HG03280 (cell line): Measurements from ENCODE around the gene HMGXB3.
A peak's percentile ranks its signal among the peaks of the same experiment; 100 is the strongest.

Experiments
- ATAC-seq: cut with Tn5 transposase; IDR thresholded peaks from one replicate; pipeline ENCODE4 v1.9.1; 2021; ENCODE audit warnings: mild to moderate bottlenecking, moderate library complexity; ENCODE audit not compliant: unreplicated experiment

Gene HMGXB3

DNA sequence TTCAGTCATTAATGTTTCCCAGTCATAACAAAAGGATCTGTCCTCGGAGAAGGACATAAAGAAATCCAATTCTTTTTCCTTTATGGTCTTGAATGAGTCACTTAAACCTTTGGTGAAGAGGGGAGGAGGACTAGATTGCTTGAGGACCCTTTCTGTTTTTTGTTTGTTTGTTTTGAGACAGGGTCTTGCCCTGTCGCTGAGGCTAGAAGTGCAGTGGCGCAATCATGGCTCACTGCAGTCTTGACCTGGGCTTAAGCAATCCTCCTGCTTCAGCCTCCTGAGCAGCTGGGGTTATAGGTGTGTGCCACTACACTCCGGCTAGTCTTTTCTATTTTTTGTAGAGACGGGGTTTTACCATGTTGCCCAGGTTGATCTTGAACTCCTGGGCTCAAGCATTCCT lies 12.4 kb upstream of the HMGXB3 start:
- ATAC-seq = no peak

DNA sequence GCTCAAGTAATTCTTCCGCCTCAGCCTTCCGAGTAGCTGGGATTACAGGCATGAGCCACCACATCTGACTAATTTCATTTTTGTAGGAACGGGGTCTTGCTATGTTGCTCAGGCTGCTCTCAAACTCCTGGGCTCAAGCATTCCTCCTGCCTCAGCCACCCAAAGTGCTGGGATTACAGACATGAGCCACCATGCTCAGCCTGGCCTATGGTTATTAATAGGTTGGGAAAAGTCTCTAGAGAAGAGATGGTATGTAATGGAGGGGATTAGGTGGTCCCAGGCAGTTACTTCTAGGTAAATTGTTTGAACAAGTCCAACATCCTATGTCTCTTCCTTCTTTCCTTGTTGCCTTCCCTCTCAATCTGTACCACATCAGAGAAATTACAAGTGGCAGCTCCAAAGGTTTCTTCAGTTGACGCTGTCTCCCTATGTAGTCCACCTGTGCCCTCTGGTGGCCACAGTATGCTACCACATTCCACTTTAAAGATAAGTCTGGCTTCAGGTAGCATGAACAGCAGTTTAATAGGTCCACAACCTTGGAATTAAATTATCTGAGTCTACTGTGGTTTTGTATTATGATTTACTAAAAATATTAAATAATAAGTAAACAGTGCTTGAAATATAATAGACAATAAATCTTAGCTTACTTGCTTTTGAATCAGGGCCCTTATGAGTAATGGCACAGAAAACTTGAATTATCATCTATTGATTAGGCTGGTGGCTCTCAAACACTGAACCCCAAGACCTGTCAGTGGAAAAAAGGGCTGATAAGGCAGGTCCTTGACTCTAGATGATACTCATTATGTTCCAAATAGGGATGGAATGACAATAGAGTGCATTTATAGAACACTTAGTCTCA lies 9.8 kb upstream of the HMGXB3 start:
- ATAC-seq = peak; percentile 84

DNA sequence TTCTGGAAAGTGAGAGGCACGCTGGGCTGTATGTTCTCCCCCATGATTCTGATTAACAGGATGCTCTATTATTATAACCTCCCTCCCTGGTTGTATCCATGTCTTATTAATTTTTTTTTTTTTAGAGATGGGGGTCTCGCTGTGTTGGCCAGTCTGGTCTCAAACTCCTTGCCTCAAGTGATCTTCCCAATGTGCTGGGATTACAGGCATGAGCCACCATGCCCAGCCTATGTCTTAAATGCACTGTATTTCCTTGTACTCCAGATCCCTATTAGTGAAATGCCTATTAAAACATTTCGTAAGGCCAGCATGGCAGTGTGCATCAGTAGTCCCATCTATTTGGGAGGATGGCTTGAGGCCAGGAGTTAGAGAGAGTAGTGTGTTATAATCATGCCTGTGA lies 7.1 kb upstream of the HMGXB3 start:
- no peak for ATAC-seq

DNA sequence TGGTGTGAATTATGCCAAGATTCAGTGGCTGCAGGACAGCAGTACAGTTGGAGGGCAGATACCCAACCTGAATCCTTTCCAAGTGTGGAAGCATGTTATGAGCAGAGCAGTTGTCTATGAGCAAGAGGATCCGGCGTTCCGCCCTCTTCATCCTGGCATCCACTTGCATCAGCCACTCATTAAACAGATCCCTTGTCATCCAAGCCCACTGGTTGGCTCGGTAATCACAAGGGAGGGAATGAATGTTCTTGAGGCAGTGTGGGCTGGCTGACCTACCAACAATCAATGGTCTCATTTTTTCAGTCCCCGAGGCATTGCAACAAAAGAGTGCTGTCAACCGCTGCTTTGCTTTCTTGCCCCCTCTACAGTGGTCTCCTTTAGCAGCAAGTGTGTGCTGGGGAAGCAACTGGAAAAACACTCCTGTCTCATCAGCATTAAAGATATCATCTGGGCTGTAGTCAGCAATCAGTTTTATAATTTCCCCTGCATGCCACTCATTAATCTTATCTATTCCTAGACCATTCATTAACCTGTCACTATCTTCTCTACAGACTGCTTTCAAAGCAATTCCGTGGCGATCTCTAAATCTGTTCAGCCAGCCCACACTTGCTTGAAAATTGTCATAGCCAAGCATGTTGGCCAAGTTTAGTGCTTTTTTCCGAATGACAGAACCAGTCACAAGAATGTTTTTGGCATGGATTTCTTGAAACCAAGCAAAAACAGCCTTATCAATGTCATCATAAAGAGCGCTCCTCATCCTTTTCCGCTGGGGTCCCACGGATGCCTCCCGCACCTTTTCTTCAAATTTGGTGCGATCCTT lies 4.9 kb upstream of the HMGXB3 start:
- no peak for ATAC-seq

- ATAC-seq = no peak
These were observed 4.2 kb upstream of the HMGXB3 start for GRCh38 chr5:149996205-149996890.

DNA sequence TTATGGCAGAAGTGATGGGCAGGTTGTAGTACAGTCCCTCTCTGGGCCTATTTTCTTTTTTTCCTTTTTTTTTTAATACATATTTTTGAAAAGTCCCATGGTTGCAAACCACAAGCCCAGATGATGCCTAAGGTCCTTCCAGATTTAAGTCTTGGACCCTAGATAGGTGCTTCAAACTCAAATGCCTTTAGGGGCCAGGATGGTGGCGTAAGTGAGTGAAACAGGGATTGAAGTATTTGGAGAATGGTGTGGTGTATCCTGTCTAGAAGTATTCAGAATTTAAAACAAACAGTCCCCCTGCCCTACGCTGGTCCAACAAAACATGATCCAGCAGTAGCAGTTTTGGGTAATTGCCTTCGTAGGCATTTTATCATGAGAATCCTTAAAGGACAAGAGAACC lies 2.3 kb upstream of the HMGXB3 start:
- no peak for ATAC-seq

GRCh38 chr5:149999359-149999758 lies 1.2 kb upstream of the HMGXB3 start:
- ATAC-seq = no peak

DNA sequence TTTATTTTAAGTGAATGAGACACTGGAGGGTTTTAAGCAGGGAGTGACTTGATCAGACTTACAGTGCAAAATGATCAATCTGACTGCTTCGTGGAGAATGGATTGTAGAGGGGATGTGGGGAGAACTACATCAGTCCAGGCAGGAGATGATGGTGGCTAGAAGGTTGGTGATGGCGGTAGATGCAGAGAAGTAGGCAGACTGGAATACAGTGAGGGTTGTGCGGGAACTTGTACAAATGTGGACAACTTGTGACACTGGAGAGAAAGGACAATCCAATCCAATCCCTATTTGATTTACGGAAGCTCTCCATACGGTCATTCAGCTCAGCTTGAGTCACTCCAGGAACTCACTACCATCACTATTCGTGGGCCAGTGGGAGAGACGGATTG lies 678 bp upstream of the HMGXB3 start:
- ATAC-seq = no peak

- peak; percentile 18 for ATAC-seq
These were observed 586 bp downstream of the HMGXB3 start for GRCh38 chr5:150000990-150001659.

GRCh38 chr5:150001660-150002486 lies 1.3 kb downstream of the HMGXB3 start:
- peak; percentile 52 for ATAC-seq

DNA sequence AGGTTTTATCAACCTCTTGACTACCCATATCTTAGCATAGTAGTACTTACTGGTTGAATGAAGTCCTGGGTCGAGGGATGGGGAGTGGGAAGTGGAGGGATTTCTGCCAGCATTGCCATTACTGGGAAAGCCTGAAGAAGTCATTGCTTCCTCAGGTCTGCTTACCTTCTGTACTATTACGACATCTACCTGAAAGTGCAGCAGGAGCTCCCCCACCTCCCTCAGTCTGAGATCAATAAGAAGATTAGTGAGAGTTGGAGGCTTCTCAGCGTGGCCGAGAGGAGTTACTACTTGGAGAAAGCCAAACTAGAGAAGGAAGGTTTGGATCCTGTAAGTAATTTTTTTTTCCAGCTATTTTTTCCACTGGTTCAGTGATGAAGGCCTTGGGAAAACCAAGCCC lies 5.8 kb downstream of the HMGXB3 start:
- ATAC-seq = no peak

GRCh38 chr5:150007050-150007449 lies 6.5 kb downstream of the HMGXB3 start:
- no peak for ATAC-seq

- no peak for ATAC-seq
These were observed 9.3 kb downstream of the HMGXB3 start for GRCh38 chr5:150009671-150010387.

GRCh38 chr5:150013931-150014330 lies 13.4 kb downstream of the HMGXB3 start:
- no peak for ATAC-seq

- ATAC-seq = no peak
These were observed 13.9 kb downstream of the HMGXB3 start for GRCh38 chr5:150014456-150014855.

GRCh38 chr5:150015415-150015814 lies 14.9 kb downstream of the HMGXB3 start:
- ATAC-seq = no peak

GRCh38 chr5:150016537-150016936 lies 16.0 kb downstream of the HMGXB3 start:
- no peak for ATAC-seq

DNA sequence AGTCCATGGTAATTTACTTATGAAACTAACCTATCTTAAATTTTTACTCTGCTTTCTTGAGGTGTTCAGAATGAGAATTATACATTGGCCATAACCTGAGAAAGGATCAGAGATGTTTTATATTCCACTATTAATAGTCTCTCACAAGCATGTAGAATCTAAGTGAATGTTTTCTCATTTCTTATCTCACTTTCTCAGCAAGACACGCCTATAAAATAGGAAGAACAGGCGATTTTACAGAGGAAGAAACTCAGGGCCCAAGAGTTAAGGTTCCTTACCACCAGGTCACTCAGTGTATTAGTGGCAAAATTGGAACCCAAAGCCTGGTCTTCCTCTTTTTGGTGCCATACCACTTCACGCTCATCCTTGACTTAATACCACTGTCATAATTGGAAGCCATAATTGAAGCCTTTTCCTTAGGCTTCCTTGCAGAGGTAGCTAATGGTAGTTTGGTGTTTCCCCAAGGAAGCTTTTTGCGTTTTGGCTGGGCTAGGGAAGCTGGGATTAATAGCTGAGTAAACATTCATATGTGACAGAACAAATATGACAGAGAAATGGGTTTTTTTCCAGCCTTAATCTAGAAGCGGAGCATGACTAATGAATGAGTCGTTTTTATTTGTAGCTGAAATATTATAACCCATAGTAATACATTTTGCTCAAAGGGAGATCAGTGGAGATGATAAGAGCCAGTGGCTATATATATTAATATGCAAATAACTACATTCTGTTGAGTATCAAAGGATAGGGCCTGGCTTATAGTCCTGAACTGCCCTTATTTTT lies 16.9 kb downstream of the HMGXB3 start:
- no peak for ATAC-seq

DNA sequence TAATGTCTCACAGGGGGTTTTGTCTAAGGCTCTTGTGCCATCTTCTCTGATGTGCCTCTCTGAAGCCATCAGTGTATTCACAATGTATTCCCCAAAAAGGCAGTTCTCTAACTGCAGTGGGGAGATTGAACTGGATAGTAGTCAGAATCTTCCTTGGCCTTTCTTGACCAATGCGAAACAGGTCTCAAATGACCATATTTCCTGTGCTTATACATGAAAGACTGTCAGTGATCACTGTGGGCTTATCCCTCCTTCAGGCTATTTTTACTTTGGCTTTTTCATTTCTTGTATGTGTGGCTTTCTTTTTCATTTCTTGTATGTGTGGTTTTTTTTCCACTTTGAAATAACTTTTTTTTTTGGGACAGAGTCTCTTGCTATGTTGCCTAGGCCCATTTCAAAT lies 19.7 kb downstream of the HMGXB3 start:
- no peak for ATAC-seq
